ENCODE measurements around the gene PACS2. TPM values are rescaled to one million over a fixed set of nuclear protein-coding genes. Genes with fewer than 3 reads are reported as not detected.

The PACS2 gene
- polyA plus RNA-seq, 1 of the 3 experiments (the other 2 are of a cell fraction): 42.7 TPM

- no peak overlapping the region for H3K27ac ChIP-seq (ENCODE audit: low read depth in 2 of 2, low read length in 1 of 2)
- H2AFZ ChIP-seq (ENCODE audit: low read depth): no peak overlapping the region
- peaks cover 31% of the 10 kb centered on the region for H4K20me1 ChIP-seq (ENCODE audit: insufficient read depth)
- H3K9ac ChIP-seq: no peak overlapping the region
- no peaks in the 10 kb centered on the region for H3K9me3 ChIP-seq
- H3K9me2 ChIP-seq: no peaks in the 10 kb centered on the region
- 96% methylated on average over 10 of the region's 17 CpGs for whole genome bisulfite sequencing (ENCODE audit: low lambda C conversion rate)
- peaks cover 3 to 40% of the 10 kb centered on the region in 2 experiments for H3K36me3 ChIP-seq (replicated peaks in 1 of 2; ENCODE audit: control insufficient read depth in 1 of 2, insufficient read depth in 2 of 2, low read length in 1 of 2)
- no peaks in the 10 kb centered on the region for H3K27me3 ChIP-seq (ENCODE audit: insufficient read depth)
- ChIA-PET POLR2A (no interaction called here), CTCF (interaction anchor here (1.0 to 1.6 kb wide), 2 partner anchors 12 to 27 kb away, joined by 4 read pairs; no protein-coding TSS in a partner anchor)
- H3K4me3 ChIP-seq (ENCODE audit: low read depth in 2 of 2, low read length in 1 of 2): no peak overlapping the region
- peaks cover 48% of the 10 kb centered on the region for H3K79me2 ChIP-seq (ENCODE audit: insufficient read depth)
- peaks cover 0 to 6% of the 10 kb centered on the region in 2 experiments; a peak in 1 of 4 replicates for H3K4me1 ChIP-seq (ENCODE audit: control insufficient read depth in 1 of 2, insufficient read depth in 2 of 2, low read depth in 1 of 2, low read length in 1 of 2)
- H3F3A ChIP-seq (replicated peaks; ENCODE audit: insufficient read depth): no peaks in the 10 kb centered on the region
- H3K4me2 ChIP-seq: no peak overlapping the region
- DNase-seq: no peak
- TF ChIP-seq TEAD4 (IDR thresholded peaks at IDR 0.05; ENCODE audit: borderline replicate concordance, insufficient read depth) (no peak), GATA2 (CRISPR knock-in tag; IDR thresholded peaks at IDR 0.05) (no peak), SIN3A (IDR thresholded peaks at IDR 0.05; ENCODE audit: borderline replicate concordance, low read depth, low read length) (no peak), RCOR1 (IDR thresholded peaks at IDR 0.05; ENCODE audit: low read length) (no peak), FOXM1 (IDR thresholded peaks at IDR 0.05; ENCODE audit: low read depth) (no peak), NFIC (IDR thresholded peaks at IDR 0.05; ENCODE audit: borderline replicate concordance) (no peak), POLR2AphosphoS5 (IDR thresholded peaks at IDR 0.05; ENCODE audit: low read depth, low read length) (no peak)
- TF ChIP-seq, protein P1, sequence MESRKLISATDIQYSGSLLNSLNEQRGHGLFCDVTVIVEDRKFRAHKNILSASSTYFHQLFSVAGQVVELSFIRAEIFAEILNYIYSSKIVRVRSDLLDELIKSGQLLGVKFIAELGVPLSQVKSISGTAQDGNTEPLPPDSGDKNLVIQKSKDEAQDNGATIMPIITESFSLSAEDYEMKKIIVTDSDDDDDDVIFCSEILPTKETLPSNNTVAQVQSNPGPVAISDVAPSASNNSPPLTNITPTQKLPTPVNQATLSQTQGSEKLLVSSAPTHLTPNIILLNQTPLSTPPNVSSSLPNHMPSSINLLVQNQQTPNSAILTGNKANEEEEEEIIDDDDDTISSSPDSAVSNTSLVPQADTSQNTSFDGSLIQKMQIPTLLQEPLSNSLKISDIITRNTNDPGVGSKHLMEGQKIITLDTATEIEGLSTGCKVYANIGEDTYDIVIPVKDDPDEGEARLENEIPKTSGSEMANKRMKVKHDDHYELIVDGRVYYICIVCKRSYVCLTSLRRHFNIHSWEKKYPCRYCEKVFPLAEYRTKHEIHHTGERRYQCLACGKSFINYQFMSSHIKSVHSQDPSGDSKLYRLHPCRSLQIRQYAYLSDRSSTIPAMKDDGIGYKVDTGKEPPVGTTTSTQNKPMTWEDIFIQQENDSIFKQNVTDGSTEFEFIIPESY (IDR thresholded peaks at IDR 0.05; ENCODE audit: borderline replicate concordance, low read depth): no peak
- TF ChIP-seq, protein P2, sequence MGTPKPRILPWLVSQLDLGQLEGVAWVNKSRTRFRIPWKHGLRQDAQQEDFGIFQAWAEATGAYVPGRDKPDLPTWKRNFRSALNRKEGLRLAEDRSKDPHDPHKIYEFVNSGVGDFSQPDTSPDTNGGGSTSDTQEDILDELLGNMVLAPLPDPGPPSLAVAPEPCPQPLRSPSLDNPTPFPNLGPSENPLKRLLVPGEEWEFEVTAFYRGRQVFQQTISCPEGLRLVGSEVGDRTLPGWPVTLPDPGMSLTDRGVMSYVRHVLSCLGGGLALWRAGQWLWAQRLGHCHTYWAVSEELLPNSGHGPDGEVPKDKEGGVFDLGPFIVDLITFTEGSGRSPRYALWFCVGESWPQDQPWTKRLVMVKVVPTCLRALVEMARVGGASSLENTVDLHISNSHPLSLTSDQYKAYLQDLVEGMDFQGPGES (IDR thresholded peaks at IDR 0.05; ENCODE audit: low read depth, low read length): no peak
Measured at GRCh38 chr14:105444859-105445258, 130.3 kb downstream of the PACS2 start.

DNA sequence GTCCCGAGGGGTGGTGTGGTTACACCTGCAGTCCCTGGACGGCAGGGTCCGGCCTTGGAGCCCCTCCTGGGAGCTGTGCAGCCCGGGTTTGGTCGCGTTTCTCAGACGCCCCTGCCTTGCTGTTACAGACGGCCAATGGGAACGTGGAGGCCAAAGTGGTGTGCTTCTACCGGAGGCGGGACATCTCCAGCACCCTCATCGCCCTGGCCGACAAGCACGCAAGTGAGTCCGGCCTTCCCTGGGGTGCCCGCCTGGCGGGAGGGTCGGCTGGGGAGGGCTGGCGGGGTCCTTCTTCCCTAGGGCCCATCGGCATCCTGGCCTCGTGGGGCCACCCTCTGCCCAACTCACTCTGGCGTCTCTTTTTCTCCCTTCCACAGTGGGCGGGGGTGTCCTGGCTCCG, 130.7 kb downstream of the PACS2 start:
- CTCF ChIA-PET: interaction anchor here (1.0 to 1.6 kb wide), 3 partner anchors 11 to 83 kb away, joined by 3 to 4 read pairs (median 4); no protein-coding TSS in a partner anchor
- TF ChIP-seq, protein P3, sequence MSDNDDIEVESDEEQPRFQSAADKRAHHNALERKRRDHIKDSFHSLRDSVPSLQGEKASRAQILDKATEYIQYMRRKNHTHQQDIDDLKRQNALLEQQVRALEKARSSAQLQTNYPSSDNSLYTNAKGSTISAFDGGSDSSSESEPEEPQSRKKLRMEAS (IDR thresholded peaks at IDR 0.05; ENCODE audit: low read depth): no peak
- TF ChIP-seq GABPA (IDR thresholded peaks at IDR 0.05; ENCODE audit: low read depth): no peak
- no peak for TF ChIP-seq RCOR1 (IDR thresholded peaks at IDR 0.05; ENCODE audit: low read length)
- TF ChIP-seq FOSL2 (IDR thresholded peaks at IDR 0.05; ENCODE audit: borderline replicate concordance, low read depth): no peak
- no peak for TF ChIP-seq NRF1 (IDR thresholded peaks at IDR 0.05; ENCODE audit: low read depth, low read length)
- no peak for TF ChIP-seq MXI1 (IDR thresholded peaks at IDR 0.05; ENCODE audit: low read depth, low read length)
- TF ChIP-seq RAD21 (IDR thresholded peaks at IDR 0.05; ENCODE audit: low read length): no peak
- TF ChIP-seq PBX3 (IDR thresholded peaks at IDR 0.05): no peak
- TF ChIP-seq, protein P1 (IDR thresholded peaks at IDR 0.05; ENCODE audit: borderline replicate concordance, low read depth): no peak
- TF ChIP-seq GATA2 (CRISPR knock-in tag; IDR thresholded peaks at IDR 0.05): no peak
- TF ChIP-seq RFX5 (IDR thresholded peaks at IDR 0.05; ENCODE audit: low read length): no peak
- TF ChIP-seq TAF1 (IDR thresholded peaks at IDR 0.05; ENCODE audit: borderline replicate concordance, low read depth, low read length): no peak
- TF ChIP-seq SMC3 (IDR thresholded peaks at IDR 0.05; ENCODE audit: low read depth, low read length): no peak
- WGBS (ENCODE audit: low lambda C conversion rate): 91% methylated on average over 8 of the region's 24 CpGs

More for the DNA sequence above, 130.7 kb downstream of the PACS2 start:
- H3K36me3 ChIP-seq (replicated peaks in 1 of 2; ENCODE audit: control insufficient read depth in 1 of 2, insufficient read depth in 2 of 2, low read length in 1 of 2): peaks cover 3 to 45% of the 10 kb centered on the region in 2 experiments
- H2AFZ ChIP-seq (ENCODE audit: low read depth): no peak overlapping the region
- no peak for DNase-seq
- no peaks in the 10 kb centered on the region for H3K9me2 ChIP-seq
- H3K4me2 ChIP-seq: no peak overlapping the region
- POLR2A ChIA-PET: no interaction called here
- H3K4me3 ChIP-seq (ENCODE audit: low read depth in 2 of 2, low read length in 1 of 2): no peak overlapping the region
- peaks cover 0 to 6% of the 10 kb centered on the region in 2 experiments; a peak in 1 of 4 replicates for H3K4me1 ChIP-seq (ENCODE audit: control insufficient read depth in 1 of 2, insufficient read depth in 2 of 2, low read depth in 1 of 2, low read length in 1 of 2)
- no peak overlapping the region for H3K9ac ChIP-seq
- no peaks in the 10 kb centered on the region for H3K9me3 ChIP-seq
- peaks cover 27% of the 10 kb centered on the region for H4K20me1 ChIP-seq (ENCODE audit: insufficient read depth)
- peaks cover 45% of the 10 kb centered on the region for H3K79me2 ChIP-seq (ENCODE audit: insufficient read depth)
- H3K27ac ChIP-seq (ENCODE audit: low read depth in 2 of 2, low read length in 1 of 2): no peak overlapping the region
- H3F3A ChIP-seq (replicated peaks; ENCODE audit: insufficient read depth): no peaks in the 10 kb centered on the region
- H3K27me3 ChIP-seq (ENCODE audit: insufficient read depth): no peaks in the 10 kb centered on the region

All from SK-N-SH (cell line).